HG03159 (cell line): ENCODE data around the gene GTF2IRD1.
"Not testable (repeated sequence)": the region's sequence is repeated elsewhere in the genome, so short reads cannot be mapped to it uniquely, and the experiment has no call there.

Experiments
- ATAC-seq: cut with Tn5 transposase; IDR thresholded peaks from one replicate; pipeline ENCODE4 v1.9.1; 2021; ENCODE audit warnings: mild to moderate bottlenecking, moderate library complexity; ENCODE audit not compliant: unreplicated experiment

GTF2IRD1 gene

GRCh38 chr7:74511345-74511744 lies 57.6 kb downstream of the GTF2IRD1 start:
- ATAC-seq = no peak

GRCh38 chr7:74512762-74513161 lies 59.1 kb downstream of the GTF2IRD1 start:
- no peak for ATAC-seq

GRCh38 chr7:74514131-74514591 lies 60.5 kb downstream of the GTF2IRD1 start:
- no peak for ATAC-seq

- no peak for ATAC-seq
These were observed 61.6 kb downstream of the GTF2IRD1 start for GRCh38 chr7:74515276-74515675.

- ATAC-seq = no peak
These were observed 62.5 kb downstream of the GTF2IRD1 start for GRCh38 chr7:74516214-74516613.

- no peak for ATAC-seq
These were observed 64.3 kb downstream of the GTF2IRD1 start for GRCh38 chr7:74518041-74518440.

GRCh38 chr7:74518654-74519053 lies 64.9 kb downstream of the GTF2IRD1 start:
- no peak for ATAC-seq

GRCh38 chr7:74519395-74519794 lies 65.7 kb downstream of the GTF2IRD1 start:
- ATAC-seq = no peak

- no peak for ATAC-seq
These were observed 68.1 kb downstream of the GTF2IRD1 start for GRCh38 chr7:74521855-74522254.

- ATAC-seq = no peak
These were observed 68.7 kb downstream of the GTF2IRD1 start for GRCh38 chr7:74522281-74522905.

- no peak for ATAC-seq
These were observed 69.3 kb downstream of the GTF2IRD1 start for GRCh38 chr7:74523015-74523414.

- no peak for ATAC-seq
These were observed 71.4 kb downstream of the GTF2IRD1 start for GRCh38 chr7:74525140-74525539.

- ATAC-seq = no peak
These were observed 72.2 kb downstream of the GTF2IRD1 start for GRCh38 chr7:74525881-74526280.

GRCh38 chr7:74526780-74527179 lies 73.1 kb downstream of the GTF2IRD1 start:
- no peak for ATAC-seq

- ATAC-seq = no peak
These were observed 74.1 kb downstream of the GTF2IRD1 start for GRCh38 chr7:74527842-74528241.

GRCh38 chr7:74528773-74529172 lies 75.1 kb downstream of the GTF2IRD1 start:
- not testable (repeated sequence) for ATAC-seq

GRCh38 chr7:74535951-74536356 lies 82.2 kb downstream of the GTF2IRD1 start:
- ATAC-seq = no peak

GRCh38 chr7:74541937-74542336 lies 88.2 kb downstream of the GTF2IRD1 start:
- not testable (repeated sequence) for ATAC-seq

GRCh38 chr7:74542558-74543117 lies 88.9 kb downstream of the GTF2IRD1 start:
- ATAC-seq = no peak

- no peak for ATAC-seq
These were observed 91.2 kb downstream of the GTF2IRD1 start for GRCh38 chr7:74544706-74545469.

- ATAC-seq = no peak
These were observed 92.2 kb downstream of the GTF2IRD1 start for GRCh38 chr7:74545921-74546320.

GRCh38 chr7:74553596-74554012 lies 99.9 kb downstream of the GTF2IRD1 start:
- not testable (repeated sequence) for ATAC-seq
